ENCODE results near the gene GJB3. TPM values are rescaled to one million over a fixed set of nuclear protein-coding genes. Genes with fewer than 3 reads are reported as not detected.
"Not testable (repeated sequence)": the region's sequence is repeated elsewhere in the genome, so short reads cannot be mapped to it uniquely, and the experiment has no call there.

The GJB3 gene
- total RNA-seq, 1 donor from 2014 or later, result 6.3 TPM

GRCh38 chr1:34759503-34760357 lies 21.3 kb upstream of the GJB3 start, which contains the start of gene GJB4:
Gene GJB4, plus strand, starts transcription at chr1:34759740. Its CDS starts 1,515 bp downstream, at chr1:34761255.
- peak; percentile 86 for DNase-seq (ENCODE audit: low spot score)

DNA sequence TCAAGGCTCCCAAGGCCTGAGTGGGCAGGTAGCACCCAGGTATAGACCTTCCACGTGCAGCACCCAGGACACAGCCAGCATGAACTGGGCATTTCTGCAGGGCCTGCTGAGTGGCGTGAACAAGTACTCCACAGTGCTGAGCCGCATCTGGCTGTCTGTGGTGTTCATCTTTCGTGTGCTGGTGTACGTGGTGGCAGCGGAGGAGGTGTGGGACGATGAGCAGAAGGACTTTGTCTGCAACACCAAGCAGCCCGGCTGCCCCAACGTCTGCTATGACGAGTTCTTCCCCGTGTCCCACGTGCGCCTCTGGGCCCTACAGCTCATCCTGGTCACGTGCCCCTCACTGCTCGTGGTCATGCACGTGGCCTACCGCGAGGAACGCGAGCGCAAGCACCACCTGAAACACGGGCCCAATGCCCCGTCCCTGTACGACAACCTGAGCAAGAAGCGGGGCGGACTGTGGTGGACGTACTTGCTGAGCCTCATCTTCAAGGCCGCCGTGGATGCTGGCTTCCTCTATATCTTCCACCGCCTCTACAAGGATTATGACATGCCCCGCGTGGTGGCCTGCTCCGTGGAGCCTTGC lies 19.7 kb upstream of the GJB3 start:
- no peak for DNase-seq (ENCODE audit: low spot score)

DNA sequence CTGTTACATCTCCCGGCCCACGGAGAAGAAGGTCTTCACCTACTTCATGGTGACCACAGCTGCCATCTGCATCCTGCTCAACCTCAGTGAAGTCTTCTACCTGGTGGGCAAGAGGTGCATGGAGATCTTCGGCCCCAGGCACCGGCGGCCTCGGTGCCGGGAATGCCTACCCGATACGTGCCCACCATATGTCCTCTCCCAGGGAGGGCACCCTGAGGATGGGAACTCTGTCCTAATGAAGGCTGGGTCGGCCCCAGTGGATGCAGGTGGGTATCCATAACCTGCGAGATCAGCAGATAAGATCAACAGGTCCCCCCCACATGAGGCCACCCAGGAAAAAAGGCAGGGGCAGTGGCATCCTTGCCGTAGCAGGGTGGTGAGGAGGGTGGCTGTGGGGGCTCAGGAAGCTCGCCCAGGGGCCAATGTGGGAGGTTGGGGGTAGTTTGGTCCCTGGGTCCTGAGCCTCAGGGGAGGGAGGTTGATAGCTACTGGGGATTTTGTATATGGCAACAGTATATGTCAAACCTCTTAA lies 19.2 kb upstream of the GJB3 start:
- no peak for DNase-seq (ENCODE audit: low spot score)

DNA sequence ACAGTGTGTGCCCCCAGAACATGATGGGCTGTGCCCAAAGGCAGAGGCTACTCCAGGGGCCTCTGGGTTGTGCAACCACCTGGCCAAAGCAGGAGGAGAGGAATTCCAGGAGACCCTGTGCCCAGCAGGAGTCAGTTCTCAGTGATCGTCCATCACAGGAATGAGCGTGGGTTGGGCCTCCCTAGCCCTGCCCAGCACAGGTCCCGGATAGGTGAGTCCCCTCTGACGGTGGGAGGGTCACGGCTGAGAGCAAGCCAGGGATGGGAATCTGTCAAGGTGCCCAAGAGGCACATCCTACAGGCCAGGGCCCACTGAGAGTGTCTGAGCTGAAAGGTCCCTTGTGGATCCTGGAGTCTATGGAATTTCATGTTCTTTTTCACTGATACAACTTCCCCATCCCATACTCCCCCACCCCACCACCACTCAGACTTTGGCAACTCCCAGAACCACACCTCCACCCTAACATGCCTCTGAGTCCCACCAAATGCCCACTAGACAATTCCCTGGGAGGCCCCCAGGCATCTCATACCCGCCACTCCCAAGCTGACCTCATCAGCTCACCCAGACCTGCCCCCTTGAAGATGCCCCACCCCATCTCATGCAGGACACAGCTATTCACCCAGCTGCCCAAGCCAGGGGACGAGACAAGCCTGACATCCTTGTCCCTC lies 18.4 kb upstream of the GJB3 start:
- no peak for DNase-seq (ENCODE audit: low spot score)

DNA sequence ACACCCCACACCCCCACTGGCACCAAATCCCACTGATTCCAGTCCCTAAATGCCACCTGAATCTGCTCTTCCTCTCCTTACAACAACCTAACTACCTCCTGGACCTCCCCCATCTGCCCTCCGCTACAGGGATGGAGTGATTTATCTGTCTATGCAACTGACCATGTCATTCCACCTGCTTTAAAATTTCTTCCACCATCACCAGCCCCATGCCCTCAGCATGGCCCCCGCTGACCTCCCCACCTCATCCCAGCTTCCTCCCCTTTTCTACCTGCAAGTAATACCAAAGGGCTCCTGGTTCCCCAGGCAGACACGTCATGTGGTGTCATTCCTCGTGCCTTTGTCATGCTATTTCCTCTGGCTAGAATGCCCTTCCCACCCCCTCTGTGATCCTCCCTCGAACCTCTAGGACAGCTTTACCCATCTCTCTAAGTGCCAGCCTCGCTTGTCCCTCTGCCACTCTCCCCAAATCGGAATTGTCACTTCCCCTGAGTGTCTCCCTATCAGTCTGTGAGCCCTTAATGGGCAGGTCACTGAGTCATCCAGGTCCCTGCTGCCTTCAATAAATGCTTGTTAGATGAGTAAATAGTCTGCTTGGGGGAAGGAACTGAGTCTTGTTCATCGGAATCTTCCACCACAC lies 17.8 kb upstream of the GJB3 start:
- DNase-seq (ENCODE audit: low spot score), result peak; percentile 51

GRCh38 chr1:34768856-34769255 lies 12.2 kb upstream of the GJB3 start:
- no peak for DNase-seq (ENCODE audit: low spot score)

- DNase-seq (ENCODE audit: low spot score), result no peak
Measured at GRCh38 chr1:34770891-34771504, 10.0 kb upstream of the GJB3 start.

DNA sequence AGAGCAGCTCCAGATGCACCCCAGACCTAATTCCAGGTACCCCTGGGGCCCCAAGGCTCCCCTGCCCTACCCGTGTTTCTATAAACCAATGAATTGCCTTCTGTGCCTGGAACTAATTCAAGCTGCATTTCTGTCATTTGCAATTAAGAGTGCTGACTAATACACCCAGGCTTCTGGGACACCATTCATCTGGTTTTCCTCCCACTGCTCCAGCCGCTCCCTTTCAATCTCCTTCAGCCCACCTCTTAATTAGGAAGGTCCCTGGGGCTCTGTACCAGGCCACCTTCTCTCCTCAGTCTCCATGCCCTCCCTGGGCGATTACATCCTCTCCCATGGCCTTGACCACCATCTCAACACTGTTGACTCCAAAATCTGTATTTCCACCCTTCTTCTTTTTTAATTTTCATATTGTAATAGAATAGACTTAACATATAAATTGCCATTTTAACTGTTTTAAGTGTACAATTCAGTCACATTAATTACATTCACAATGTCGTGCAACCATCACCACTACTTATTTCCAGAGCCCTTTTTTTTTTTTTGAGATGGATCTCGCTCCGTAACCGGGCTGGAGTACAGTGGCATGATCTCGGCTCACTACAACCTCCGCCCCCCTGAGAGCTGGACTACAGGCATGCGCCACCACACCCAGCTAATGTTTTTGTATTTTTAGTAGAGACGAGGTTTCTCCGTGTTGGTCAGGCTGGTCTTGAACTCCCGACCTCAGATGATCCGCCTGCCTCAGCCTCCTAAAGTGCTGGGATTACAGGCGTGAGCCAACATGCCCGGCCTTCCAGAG lies 9.2 kb upstream of the GJB3 start:
- DNase-seq (ENCODE audit: low spot score), result no peak

DNA sequence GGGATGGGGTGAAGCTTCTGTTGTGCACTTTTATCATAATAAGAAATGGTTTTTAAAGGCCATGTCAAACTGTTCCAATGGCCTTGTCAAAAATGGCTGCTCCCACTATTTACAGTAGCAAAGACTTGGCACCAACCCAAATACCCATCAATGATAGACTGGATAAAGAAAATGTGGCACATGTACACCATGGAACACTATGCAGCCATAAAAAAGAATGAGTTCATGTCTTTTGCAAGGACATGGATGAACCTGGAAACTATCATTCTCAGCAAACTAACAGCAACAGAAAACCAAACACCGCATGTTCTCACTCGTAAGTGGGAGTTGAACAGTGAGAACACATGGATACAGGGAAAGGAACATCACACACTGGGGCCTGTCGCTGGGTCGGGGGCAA lies 7.9 kb upstream of the GJB3 start:
- not testable (repeated sequence) for DNase-seq (ENCODE audit: low spot score)

DNA sequence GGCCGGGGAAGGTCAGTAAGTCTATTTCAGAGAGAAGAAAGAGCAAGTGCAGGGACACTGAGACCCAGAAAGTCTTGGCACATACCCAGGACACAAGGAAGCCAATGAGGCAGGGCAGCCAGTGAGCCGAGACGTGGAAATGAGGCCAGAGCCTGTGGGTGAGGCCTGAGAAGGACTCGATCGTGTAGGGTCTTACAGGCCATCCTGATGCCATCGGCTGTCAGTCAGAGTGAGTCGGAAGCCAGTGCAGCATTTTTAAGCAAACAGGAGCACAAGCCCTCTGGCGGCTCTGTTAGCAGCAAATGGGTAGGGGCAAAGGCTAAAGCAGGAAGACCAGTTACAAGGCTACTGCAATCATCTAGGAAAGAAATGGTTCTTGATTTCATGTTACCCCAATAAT lies 6.1 kb upstream of the GJB3 start:
- no peak for DNase-seq (ENCODE audit: low spot score)

GRCh38 chr1:34776911-34777310 lies 4.1 kb upstream of the GJB3 start:
- no peak for DNase-seq (ENCODE audit: low spot score)

- DNase-seq (ENCODE audit: low spot score), result no peak
Measured at GRCh38 chr1:34777519-34778321, 3.3 kb upstream of the GJB3 start.

DNA sequence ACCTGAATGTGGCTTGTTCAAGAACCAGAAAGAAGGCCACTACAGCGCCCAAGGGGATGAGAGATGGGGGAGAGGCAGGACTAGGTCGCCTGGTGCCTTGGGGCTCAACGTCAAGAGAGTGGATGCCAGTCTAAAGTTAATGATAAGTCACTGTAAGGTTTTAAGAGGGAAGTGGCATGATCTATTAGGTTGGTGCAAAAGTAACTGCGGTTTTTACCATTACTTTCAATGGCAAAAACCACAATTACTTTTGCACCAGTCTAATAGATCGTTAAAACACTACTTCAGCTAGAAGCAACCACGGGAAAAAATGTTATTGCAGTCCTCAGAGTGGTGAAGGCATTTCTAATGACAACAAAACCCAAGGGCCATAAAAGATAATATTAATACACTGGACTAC lies 2.6 kb upstream of the GJB3 start:
- no peak for DNase-seq (ENCODE audit: low spot score)

- DNase-seq (ENCODE audit: low spot score), result no peak
Measured at GRCh38 chr1:34779005-34779404, 2.0 kb upstream of the GJB3 start.

- no peak for DNase-seq (ENCODE audit: low spot score)
Measured at GRCh38 chr1:34779526-34779925, 1.5 kb upstream of the GJB3 start.

GRCh38 chr1:34779962-34780361 lies 1.1 kb upstream of the GJB3 start:
- no peak for DNase-seq (ENCODE audit: low spot score)

GRCh38 chr1:34780528-34780927 lies 486 bp upstream of the GJB3 start:
- DNase-seq (ENCODE audit: low spot score), result no peak

GRCh38 chr1:34781844-34782391 lies 904 bp downstream of the GJB3 start:
- peak; percentile 58 for DNase-seq (ENCODE audit: low spot score)

GRCh38 chr1:34784751-34785221 lies 3.8 kb downstream of the GJB3 start:
- no peak for DNase-seq (ENCODE audit: low spot score)

Data from mucosa of gallbladder (tissue), 1 donor.